NT2/D1 (cell line): ENCODE measurements around the gene NT5C3B.

Experiments used
- SUZ12 ChIP-seq: IDR thresholded peaks from 2 replicates; pipeline ENCODE4 v1.6.1; 2011; ENCODE audit not compliant: insufficient read length, insufficient read depth; ENCODE audit errors: extremely low read depth
- YY1 ChIP-seq: IDR thresholded peaks from 2 replicates; pipeline ENCODE4 v1.6.1; 2011; ENCODE audit not compliant: insufficient read length, insufficient read depth
- ZNF274 ChIP-seq: IDR thresholded peaks from 2 replicates; pipeline ENCODE4 v1.6.1; 2011; ENCODE audit warnings: mild to moderate bottlenecking, low read depth, low read length

- no peak for TF ChIP-seq ZNF274
- no peak for TF ChIP-seq SUZ12
- TF ChIP-seq YY1, result no peak
These were observed 49.7 kb upstream of the NT5C3B start for GRCh38 chr17:41885733-41886132.
